PC-9 (cell line): ENCODE data around the gene SIGLEC15.

Experiments
- EZH2 ChIP-seq: fragments of 200-600 bp; sonication (generic); IDR thresholded peaks from 2 replicates; pipeline ENCODE4 v1.8.0; 2017; ENCODE audit warnings: antibody characterized with exemption, low read depth
- TF ChIP-seq, protein P1 (sequence below): fragments of 200-600 bp; sonication (generic); conservative IDR thresholded peaks from 2 replicates; pipeline ENCODE4 v1.6.1; 2017; ENCODE audit warnings: mixed run types, antibody characterized with exemption, mild to moderate bottlenecking, moderate library complexity

DNA sequence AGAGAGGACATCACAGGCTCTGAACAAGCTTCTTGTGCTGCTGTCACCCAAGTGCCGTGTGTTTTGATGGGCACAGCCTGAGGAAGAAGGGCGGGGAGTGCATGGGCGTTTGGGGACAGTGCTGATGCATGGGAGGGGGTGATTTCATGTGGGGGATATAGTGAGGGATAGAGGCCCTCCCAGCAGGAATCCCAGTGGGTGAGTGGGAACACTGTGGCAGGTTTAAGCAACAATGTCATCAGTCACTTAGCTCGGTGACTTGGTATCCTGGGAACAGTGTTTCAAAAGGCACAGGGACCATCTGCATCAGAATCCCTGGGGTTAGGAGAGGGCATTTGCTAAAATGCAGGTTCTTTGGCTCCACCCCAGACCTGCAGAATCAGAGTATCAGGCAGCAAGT lies 609 bp downstream of the SIGLEC15 start:
- TF ChIP-seq, protein P1, sequence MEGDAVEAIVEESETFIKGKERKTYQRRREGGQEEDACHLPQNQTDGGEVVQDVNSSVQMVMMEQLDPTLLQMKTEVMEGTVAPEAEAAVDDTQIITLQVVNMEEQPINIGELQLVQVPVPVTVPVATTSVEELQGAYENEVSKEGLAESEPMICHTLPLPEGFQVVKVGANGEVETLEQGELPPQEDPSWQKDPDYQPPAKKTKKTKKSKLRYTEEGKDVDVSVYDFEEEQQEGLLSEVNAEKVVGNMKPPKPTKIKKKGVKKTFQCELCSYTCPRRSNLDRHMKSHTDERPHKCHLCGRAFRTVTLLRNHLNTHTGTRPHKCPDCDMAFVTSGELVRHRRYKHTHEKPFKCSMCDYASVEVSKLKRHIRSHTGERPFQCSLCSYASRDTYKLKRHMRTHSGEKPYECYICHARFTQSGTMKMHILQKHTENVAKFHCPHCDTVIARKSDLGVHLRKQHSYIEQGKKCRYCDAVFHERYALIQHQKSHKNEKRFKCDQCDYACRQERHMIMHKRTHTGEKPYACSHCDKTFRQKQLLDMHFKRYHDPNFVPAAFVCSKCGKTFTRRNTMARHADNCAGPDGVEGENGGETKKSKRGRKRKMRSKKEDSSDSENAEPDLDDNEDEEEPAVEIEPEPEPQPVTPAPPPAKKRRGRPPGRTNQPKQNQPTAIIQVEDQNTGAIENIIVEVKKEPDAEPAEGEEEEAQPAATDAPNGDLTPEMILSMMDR = no peak
- no peak for TF ChIP-seq EZH2
